ENCODE measurements around the gene TCOF1.

TCOF1 gene

DNA sequence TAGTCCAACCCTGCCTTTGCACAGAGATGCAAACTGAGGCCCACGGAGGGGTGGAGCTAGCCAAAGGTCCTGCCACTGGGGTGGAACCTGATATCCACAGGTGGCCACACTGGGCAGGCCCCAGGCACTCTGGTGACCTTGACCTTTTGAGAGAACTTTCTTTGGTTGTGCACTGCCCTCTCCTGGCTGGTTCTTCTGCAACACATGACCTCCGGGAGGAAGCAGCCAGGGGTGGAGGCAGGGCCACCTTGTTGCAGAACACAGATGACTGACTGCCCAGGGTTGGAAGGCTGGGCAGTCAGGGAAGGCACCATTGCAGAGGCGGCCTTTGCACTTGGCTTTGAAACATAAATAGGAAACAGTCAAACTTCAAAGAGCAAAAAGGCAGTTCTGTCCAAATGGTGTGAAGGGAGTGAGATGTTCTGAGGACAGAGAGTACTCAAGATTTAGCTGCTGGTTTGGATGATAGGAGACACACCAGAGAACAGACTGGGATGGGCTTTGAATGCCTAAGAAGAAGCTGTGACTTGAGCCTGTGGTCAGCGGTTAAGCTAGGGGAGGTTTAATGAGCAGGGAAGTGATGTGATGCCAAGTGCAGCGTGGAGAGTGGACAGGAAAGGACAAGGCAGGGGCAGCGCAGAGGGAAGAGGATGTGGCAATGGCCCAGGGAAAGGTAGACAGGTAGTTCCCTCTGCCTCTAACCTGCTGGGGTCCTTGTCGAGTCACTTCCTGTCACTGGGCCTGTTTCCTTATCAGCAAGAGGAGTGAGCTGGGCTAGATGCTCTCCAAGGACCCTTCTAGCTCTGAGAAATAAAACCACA, 6.8 kb upstream of the TCOF1 start:
- DNase-seq = peak; percentile 53

DNA sequence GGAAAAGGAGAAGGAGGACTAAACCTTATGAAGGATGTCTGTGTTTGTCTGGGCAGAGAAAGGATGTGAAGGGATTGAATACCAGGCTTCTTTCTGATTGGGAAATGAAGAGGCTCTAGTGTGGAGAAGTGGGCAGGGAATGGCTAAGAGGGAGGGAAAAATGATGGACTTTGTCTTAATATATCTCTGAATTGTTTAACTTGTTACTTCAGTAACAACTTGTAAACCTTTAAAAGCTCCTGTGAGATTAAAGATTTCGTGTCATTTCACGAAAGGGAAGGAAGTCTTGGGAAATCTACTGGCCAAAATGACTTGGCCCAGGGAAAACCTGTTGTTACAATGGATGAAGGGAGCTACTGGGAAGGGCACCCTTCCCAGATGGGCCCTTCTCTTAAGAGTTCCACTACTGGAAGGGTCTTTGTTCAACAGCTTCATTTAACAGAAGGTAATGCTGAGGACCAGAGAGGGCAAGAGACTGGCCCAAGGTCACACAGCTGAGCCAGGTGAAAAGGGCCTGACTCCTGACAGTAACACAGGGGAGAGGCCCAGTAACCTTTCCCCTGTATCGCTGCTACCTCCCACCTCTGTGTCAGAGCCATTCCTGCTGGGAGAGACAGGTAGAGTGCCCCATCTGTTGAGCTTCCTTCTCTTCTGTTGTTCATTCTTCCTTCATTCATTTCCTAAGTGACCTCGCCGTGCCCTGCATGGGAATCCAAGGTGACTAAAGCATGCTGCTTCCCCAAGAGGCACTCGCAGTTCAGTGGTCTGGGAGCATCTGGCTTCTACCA, 5.1 kb upstream of the TCOF1 start:
- no peak for DNase-seq

- DNase-seq = no peak
Measured at GRCh38 chr5:150353032-150353675, 4.3 kb upstream of the TCOF1 start.

DNA sequence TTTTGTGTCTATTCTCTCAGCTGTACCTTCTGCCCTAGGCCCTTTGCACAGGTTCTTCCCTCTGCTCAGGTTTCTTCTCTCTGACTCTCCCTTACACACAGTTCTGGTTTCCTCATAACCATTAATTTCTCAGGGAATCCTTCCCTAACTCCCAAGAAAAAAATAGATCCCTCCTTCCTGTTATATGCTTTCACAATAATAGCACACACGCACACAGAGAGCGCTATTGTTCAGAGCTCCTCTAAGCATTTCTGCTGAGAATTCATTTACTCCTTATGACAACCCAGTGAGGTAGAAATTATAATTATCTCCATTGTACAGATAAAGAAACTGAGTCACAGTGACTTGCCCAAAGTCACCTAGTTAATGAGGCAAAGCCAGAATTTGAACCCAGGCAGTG, 1.7 kb upstream of the TCOF1 start:
- DNase-seq = no peak

GRCh38 chr5:150356575-150357294, 762 bp upstream of the TCOF1 start:
- DNase-seq = no peak

GRCh38 chr5:150358261-150359095, 981 bp downstream of the TCOF1 start:
- no peak for DNase-seq

- DNase-seq = no peak
Measured at GRCh38 chr5:150361301-150361700, 3.8 kb downstream of the TCOF1 start.

DNA sequence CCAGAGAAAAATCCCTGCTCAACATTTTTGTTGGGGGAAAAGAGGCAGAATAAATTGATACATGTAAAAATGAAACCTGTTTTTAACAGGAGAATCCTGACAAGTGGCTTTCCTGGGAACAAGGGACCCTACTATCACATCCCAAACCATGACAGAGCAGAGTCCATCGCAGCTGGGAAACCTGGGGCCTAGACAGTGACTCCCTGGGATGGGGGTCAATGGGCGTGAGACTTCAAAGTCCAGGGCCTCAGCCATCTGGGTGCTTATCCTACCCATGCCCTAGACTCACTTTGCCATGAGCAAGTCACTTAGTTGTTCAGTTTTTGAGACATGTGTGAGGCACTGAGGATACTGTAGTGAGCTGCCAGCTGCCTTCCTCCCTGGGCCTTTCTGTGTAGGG, 5.7 kb downstream of the TCOF1 start:
- DNase-seq = no peak

DNA sequence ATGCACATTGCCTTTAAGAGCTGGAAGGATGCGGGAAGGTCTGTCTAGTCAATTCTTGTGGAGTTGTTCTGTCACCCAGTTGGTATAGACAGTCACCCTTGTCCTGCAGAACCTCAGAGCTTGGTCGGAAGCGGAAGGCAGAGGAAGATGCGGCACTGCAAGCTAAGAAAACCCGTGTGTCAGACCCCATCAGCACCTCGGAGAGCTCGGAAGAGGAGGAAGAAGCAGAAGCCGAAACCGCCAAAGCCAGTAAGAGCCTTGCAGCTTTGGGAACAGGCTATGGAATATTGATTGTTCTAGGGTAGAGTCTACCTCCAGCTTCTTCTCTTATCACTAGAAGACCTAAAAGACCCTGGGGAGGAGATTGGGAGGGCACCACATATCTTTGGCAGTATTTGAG, 6.5 kb downstream of the TCOF1 start:
- DNase-seq = no peak

DNA sequence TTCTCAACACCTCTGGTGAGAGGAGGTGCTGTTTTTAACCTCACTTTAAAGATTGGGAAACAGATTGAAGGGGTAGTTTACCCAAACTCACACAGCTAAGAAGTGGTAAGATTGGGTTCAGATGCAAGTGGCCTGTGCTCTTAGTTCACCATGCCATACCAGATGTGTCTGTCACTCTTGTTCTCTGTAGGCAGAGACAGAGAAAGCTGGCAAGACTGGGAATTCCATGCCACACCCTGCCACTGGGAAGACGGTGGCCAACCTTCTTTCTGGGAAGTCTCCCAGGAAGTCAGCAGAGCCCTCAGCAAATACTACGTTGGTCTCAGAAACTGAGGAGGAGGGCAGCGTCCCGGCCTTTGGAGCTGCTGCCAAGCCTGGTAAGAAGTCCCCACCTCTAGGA, 11.0 kb downstream of the TCOF1 start:
- DNase-seq = no peak

- no peak for DNase-seq
Measured at GRCh38 chr5:150372639-150373038, 15.1 kb downstream of the TCOF1 start.

GRCh38 chr5:150374651-150375050, 17.2 kb downstream of the TCOF1 start:
- no peak for DNase-seq

- peak; percentile 40 for DNase-seq
Measured at GRCh38 chr5:150376799-150377771, 19.6 kb downstream of the TCOF1 start.

DNA sequence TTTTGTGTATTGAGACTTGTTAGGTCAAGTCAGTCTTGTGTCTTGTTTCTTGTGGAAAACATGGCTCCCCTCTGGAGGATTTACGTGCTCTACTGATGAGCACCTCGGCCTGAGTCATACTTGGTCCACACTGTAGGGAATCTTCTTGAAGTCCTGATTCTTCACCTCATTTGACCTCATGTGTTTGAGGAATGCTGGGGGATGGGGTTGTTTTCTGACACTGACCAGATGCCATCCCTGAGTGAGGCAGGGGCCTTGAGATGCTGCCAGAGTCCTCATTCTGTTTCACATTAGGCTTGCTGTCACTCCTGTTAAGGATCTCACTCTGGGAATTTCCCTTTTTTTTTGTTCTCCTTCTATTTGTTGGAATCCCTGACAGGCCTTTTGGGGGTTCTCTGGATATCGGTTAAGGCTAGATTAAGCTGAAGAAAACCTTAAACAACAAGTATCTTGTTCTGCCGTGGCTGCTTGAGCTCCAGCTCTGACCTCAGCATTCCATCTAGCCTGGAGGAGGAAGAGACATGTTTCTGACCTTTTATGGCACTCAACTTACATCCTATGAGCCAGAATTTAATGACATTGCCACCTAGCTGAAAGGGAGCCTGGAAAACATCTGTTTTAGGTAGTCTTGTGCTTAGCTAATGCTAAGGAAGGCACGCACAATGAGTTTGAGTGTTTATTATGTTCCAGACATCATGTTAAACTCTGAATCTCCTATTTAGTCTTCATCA, 20.6 kb downstream of the TCOF1 start:
- no peak for DNase-seq

DNA sequence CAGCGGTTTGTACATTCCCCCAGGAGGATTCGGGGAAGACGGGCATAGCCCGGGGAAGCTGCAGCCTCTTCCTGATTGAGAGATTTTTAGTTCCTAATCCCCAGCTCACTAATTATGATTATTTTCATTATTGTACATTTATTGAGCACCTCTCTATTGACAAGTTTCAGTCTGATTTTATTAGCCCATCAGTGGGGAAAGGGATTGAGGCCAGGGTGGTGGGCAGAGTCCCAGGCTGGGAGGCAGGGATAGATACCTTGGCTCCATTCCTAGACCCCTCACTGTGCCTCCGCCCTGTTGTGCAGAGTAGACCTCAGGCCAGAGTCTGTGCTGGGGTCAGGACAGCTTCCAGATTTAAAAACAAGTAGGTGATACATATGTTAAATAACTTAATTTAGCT, 27.2 kb downstream of the TCOF1 start:
- DNase-seq = no peak

GRCh38 chr5:150386024-150386855, 28.7 kb downstream of the TCOF1 start:
- no peak for DNase-seq

- no peak for DNase-seq
Measured at GRCh38 chr5:150389531-150390266, 32.2 kb downstream of the TCOF1 start.

DNA sequence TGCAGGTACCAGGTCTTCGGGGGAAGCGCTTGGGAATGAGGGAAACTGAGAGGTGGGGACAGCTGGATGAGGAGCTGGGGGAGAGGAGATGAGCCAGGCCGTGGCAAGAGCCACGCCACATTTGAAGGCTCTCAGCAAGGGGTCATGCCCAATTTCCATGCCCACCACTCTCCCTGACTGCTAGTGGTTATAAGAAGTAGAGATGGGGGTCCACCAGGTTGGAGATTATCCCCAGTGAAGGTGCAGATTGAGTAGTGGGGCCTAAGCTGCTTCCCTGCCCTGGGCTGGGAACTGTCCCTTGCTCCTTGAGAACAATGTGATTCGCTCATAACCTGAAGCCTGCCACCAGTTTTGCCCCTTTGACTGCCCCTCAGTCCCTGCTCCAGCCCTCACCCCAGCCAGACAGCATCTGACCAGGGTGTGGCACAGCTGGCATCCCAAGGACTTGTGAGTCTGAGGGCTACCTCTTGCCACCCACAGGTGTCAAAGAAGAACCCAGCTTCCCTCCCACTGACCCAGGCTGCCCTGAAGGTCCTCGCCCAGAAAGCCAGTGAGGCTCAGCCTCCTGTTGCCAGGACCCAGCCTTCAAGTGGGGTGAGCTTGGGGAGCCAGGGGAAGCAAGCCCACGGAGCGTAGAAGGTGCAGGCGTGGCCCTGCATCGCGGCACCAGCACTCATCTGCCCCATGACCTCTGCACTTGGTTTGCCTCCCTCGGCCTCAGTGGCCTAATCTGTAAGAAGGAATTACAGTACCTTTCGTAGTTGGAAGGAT, 33.8 kb downstream of the TCOF1 start:
- DNase-seq = no peak
